ENCODE data around the gene KRTAP13-1. TPM values are rescaled to one million over a fixed set of nuclear protein-coding genes. Genes with fewer than 3 reads are reported as not detected.

KRTAP13-1 gene
- total RNA-seq, 1 experiment from 2014 or later: not detected

DNA sequence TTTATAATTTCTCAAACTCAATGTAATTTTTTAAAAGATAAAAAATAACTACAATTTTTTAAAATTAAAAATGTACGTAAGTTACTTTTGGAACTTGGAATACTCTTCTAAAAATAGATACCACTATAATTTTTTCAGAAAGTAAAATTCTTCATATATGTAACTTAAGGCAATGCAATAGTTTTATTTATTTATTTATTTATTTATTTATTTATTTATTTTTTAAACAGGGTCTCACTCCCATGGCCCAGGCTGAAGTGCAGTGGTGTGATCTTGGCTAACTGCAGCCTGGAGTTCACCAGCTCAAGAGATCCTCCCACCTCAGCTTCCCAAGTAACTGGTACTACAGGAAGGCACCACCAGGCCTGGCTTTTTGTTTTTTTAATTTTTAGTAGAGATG lies 44.3 kb upstream of the KRTAP13-1 start:
- no TSS peak for BruUV-seq (replicated peaks)
- no peak for DNase-seq (ENCODE audit: low spot score)
- Histone ChIP-seq H3K4me3 (ENCODE audit: low read depth, low read length, poor library complexity, severe bottlenecking) (no peak overlapping the region), H3K27me3 (replicated peaks; ENCODE audit: insufficient read depth, low read depth, low read length, poor library complexity) (peaks cover 11% of the 10 kb centered on the region), H3K36me3 (ENCODE audit: insufficient read depth, low read length, poor library complexity, severe bottlenecking) (no peaks in the 10 kb centered on the region), H3K4me1 (ENCODE audit: insufficient read depth, low read length, poor library complexity, severe bottlenecking) (no peaks in the 10 kb centered on the region), H3K9me3 (ENCODE audit: low read depth, low read length, poor library complexity, severe bottlenecking) (no peaks in the 10 kb centered on the region), H3K27ac (ENCODE audit: low read depth, low read length, poor library complexity, severe bottlenecking) (no peak overlapping the region)
- intact Hi-C loops (cut with micrococcal nuclease; ENCODE audit: unreplicated experiment): no loop called here
- ChIA-PET POLR2A (ENCODE audit: low non-redundant PET) (no interaction called here), CTCF (no interaction called here)
- TF ChIP-seq, protein P1, sequence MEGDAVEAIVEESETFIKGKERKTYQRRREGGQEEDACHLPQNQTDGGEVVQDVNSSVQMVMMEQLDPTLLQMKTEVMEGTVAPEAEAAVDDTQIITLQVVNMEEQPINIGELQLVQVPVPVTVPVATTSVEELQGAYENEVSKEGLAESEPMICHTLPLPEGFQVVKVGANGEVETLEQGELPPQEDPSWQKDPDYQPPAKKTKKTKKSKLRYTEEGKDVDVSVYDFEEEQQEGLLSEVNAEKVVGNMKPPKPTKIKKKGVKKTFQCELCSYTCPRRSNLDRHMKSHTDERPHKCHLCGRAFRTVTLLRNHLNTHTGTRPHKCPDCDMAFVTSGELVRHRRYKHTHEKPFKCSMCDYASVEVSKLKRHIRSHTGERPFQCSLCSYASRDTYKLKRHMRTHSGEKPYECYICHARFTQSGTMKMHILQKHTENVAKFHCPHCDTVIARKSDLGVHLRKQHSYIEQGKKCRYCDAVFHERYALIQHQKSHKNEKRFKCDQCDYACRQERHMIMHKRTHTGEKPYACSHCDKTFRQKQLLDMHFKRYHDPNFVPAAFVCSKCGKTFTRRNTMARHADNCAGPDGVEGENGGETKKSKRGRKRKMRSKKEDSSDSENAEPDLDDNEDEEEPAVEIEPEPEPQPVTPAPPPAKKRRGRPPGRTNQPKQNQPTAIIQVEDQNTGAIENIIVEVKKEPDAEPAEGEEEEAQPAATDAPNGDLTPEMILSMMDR (conservative IDR thresholded peaks at IDR 0.05; ENCODE audit: low read depth, low read length): no peak
- TF ChIP-seq EZH2 (IDR thresholded peaks at IDR 0.05; ENCODE audit: borderline replicate concordance, low read depth, low read length, poor library complexity, severe bottlenecking): no peak

DNA sequence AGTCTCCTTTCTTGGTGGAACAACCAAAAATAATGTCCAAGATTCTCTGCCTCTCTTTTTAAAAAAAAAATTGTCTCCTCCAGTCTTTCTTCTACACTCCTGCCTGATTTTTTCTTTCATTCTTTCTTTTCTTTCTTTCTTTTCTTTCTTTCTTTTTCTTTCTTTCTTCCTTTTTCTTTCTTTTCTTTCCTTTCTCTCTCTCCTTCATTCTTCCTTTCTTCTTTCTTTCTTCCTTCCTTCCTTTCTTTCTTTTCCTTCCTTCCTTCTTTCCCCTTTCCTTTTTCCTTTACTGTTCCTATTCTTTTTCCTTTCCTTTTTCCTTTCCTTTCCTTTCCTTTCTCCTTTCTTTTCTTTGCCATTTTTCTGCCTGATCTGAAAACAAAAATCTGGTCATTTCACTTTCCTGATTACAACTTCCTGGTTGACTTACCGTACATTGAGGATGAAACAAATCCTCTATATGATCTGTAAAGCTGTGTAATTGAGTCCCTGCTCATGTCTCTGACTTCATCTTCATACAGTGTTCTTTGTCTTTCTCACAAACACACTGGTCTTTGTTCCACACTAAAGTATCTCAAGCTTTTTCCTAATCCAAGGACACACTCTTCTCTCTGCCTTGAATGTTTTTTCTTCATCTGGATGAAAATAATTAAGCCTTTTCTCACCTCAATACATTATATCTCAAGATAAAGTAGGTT lies 41.4 kb upstream of the KRTAP13-1 start:
- Histone ChIP-seq H3K4me3 (ENCODE audit: low read depth, low read length, poor library complexity, severe bottlenecking) (no peak overlapping the region), H3K36me3 (ENCODE audit: insufficient read depth, low read length, poor library complexity, severe bottlenecking) (no peaks in the 10 kb centered on the region), H3K27me3 (replicated peaks; ENCODE audit: insufficient read depth, low read depth, low read length, poor library complexity) (peaks cover 9% of the 10 kb centered on the region), H3K4me1 (ENCODE audit: insufficient read depth, low read length, poor library complexity, severe bottlenecking) (no peaks in the 10 kb centered on the region), H3K27ac (ENCODE audit: low read depth, low read length, poor library complexity, severe bottlenecking) (no peak overlapping the region), H3K9me3 (ENCODE audit: low read depth, low read length, poor library complexity, severe bottlenecking) (no peaks in the 10 kb centered on the region)
- CTCF ChIA-PET: no interaction called here
- POLR2A ChIA-PET (ENCODE audit: low non-redundant PET): no interaction called here
- no peak for DNase-seq (ENCODE audit: low spot score)
- intact Hi-C loops (cut with micrococcal nuclease; ENCODE audit: unreplicated experiment): no loop called here
- TF ChIP-seq, protein P1 (conservative IDR thresholded peaks at IDR 0.05; ENCODE audit: low read depth, low read length): no peak
- TF ChIP-seq EZH2 (IDR thresholded peaks at IDR 0.05; ENCODE audit: borderline replicate concordance, low read depth, low read length, poor library complexity, severe bottlenecking): no peak
- no TSS peak for BruUV-seq (replicated peaks)

DNA sequence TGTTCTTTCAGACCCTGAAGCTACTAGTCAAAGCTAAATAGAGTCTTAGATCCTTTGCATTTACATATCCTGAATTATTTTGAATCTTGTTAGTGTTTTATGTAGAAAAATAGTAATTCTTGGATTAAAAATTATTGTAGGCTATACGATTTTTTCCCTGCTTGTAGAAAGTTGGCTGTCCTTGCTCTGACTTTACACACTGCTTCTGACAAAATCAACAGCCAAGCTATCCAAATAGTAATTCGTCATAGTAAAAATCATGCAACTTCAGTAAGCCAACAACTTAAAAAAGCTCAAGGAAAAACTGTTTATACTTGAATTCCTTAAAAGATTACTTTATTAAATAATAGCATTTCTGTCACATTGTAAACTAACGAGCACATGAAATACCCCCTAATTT lies 39.9 kb upstream of the KRTAP13-1 start:
- no peaks in the 10 kb centered on the region for H3K4me1 ChIP-seq (ENCODE audit: insufficient read depth, low read length, poor library complexity, severe bottlenecking)
- H3K36me3 ChIP-seq (ENCODE audit: insufficient read depth, low read length, poor library complexity, severe bottlenecking): no peaks in the 10 kb centered on the region
- DNase-seq (ENCODE audit: low spot score): no peak
- intact Hi-C loops (cut with micrococcal nuclease; ENCODE audit: unreplicated experiment): no loop called here
- no TSS peak for BruUV-seq (replicated peaks)
- no peak overlapping the region for H3K27ac ChIP-seq (ENCODE audit: low read depth, low read length, poor library complexity, severe bottlenecking)
- H3K9me3 ChIP-seq (ENCODE audit: low read depth, low read length, poor library complexity, severe bottlenecking): no peaks in the 10 kb centered on the region
- H3K4me3 ChIP-seq (ENCODE audit: low read depth, low read length, poor library complexity, severe bottlenecking): no peak overlapping the region
- ChIA-PET POLR2A (ENCODE audit: low non-redundant PET) (no interaction called here), CTCF (no interaction called here)
- peaks cover 11% of the 10 kb centered on the region for H3K27me3 ChIP-seq (replicated peaks; ENCODE audit: insufficient read depth, low read depth, low read length, poor library complexity)
- TF ChIP-seq, protein P1 (conservative IDR thresholded peaks at IDR 0.05; ENCODE audit: low read depth, low read length): no peak
- TF ChIP-seq EZH2 (IDR thresholded peaks at IDR 0.05; ENCODE audit: borderline replicate concordance, low read depth, low read length, poor library complexity, severe bottlenecking): no peak

Data from A673 (cell line).